ENCODE data around the gene OCA2. TPM values are rescaled to one million over a fixed set of nuclear protein-coding genes. Genes with fewer than 3 reads are reported as not detected.
"Not testable (repeated sequence)": the region's sequence is repeated elsewhere in the genome, so short reads cannot be mapped to it uniquely, and the experiment has no call there.

OCA2 gene
- total RNA-seq, 2 donors from 2014 or later, result 0.31 TPM; not detected in 1

DNA sequence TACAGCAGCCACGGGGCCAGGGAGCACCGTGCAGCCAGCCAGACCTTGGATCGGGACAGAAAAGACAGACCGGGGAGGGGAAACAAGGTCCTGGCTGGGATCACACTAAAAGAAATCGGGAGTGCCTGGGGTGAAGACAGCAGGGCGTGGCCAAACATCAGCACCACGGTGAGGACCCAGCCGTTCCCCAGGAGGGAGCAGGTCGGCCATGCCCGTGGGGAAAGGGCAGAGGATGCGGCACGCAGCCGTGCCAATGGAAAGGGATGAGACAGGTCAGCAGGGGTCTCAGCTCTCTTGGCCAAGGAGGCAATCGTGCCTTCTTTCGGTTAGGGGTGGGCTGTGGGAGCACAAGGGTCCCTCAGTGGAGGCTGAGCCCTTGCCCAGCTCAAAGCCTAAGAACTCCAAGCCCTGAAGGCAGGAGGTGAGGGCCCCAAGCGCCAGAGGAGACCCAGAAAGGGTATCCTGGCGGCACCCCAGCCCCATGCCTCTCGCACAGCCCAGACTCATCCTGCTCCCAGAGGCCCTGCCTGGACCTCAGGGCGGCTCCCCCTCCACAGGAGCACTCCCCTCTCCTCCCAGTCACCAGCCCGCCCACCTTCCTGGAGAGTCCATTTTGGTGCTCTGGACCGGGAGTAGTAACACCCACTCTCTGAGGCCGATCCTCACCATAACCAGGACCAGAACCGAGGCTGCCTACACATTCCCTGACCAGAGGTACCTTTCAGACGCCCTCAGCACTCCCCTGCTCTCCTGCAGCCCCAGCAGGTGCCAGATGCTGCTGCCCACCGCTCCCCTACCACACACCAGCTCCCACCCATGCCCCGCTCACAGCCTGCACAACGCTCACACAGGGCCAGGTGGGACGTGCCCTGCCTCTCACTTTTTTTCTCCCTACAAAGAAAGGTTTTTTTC is 23.2 kb upstream of the OCA2 start:
- Histone ChIP-seq H3K4me3 (no peak overlapping the region), H3K27me3 (no peaks in the 10 kb centered on the region), H3K27ac (no peak overlapping the region), H3K36me3 (peaks cover 56% of the 10 kb centered on the region), H3K9me3 (no peaks in the 10 kb centered on the region), H3K4me1 (no peaks in the 10 kb centered on the region)
- DNase-seq (ENCODE audit: low spot score), result no peak
- TF ChIP-seq CTCF (IDR thresholded peaks at IDR 0.05), result no peak

GRCh38 chr15:28121577-28121976 is 22.5 kb upstream of the OCA2 start:
- H3K4me1 ChIP-seq; H3K27me3 ChIP-seq; H3K9me3 ChIP-seq; H3K4me3 ChIP-seq; DNase-seq (ENCODE audit: low spot score); H3K27ac ChIP-seq: not testable (repeated sequence)
- H3K36me3 ChIP-seq, result peaks cover 58% of the 10 kb centered on the region

DNA sequence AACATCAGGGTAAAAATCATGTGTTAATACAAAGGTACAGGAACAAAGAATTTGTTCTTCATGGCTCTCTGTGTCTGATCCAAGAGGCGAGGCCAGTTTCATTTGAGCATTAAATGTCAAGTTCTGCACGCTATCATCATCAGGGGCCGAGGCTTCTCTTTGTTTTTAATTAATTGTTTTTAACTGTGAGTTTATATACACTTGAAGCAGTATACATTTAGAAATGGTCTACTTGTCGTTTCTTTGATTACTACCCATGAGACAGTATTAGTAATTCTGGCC is 21.2 kb upstream of the OCA2 start:
- Histone ChIP-seq H3K4me3 (no peak overlapping the region), H3K27ac (no peak overlapping the region), H3K36me3 (peaks cover 71% of the 10 kb centered on the region), H3K4me1 (no peaks in the 10 kb centered on the region), H3K9me3 (no peaks in the 10 kb centered on the region), H3K27me3 (no peaks in the 10 kb centered on the region)
- no peak for DNase-seq (ENCODE audit: low spot score)
- no peak for TF ChIP-seq CTCF (IDR thresholded peaks at IDR 0.05)

DNA sequence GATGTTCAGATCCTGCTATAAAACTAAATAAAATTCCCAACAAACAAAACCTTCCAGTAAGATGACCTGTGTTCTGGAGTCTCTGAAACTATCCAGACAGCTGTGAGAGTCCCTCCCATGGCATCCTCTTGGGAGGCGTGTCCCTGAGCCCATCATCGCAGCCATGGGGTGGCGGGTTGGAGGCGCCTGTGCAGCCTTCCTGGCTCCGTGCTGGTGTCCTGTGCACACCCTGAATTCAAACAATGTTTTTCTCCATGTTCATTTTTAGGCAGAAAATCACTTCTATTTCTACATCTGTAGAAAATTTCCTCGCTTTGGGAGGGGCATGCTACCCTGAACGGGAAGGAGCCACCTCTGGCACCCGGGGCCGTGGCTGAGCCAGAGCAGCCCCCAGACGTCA is 19.4 kb upstream of the OCA2 start:
- peaks cover 82% of the 10 kb centered on the region for H3K36me3 ChIP-seq
- no peaks in the 10 kb centered on the region for H3K4me1 ChIP-seq
- no peak overlapping the region for H3K4me3 ChIP-seq
- H3K27me3 ChIP-seq, result no peaks in the 10 kb centered on the region
- no peaks in the 10 kb centered on the region for H3K9me3 ChIP-seq
- H3K27ac ChIP-seq, result no peak overlapping the region
- DNase-seq (ENCODE audit: low spot score), result no peak
- no peak for TF ChIP-seq CTCF (IDR thresholded peaks at IDR 0.05)

DNA sequence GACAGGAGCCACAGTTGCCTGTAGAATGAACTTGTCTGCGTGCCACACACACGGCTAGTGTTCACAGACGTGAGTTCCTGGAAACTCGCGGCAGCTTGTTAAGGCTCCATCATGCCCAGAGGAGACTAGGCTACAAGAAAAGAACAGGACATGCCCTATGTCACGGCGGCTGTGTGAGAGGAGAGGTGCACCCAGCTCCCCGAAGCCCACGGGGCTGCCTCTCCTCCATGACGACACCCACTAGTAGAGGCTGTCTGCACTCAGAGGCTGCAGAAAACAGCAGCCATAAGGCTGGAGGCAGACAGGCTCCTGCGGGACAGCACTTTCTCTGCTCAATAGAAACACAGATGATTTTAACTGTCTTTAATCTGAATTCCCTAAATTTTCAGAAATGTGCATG is 19.0 kb upstream of the OCA2 start:
- no peaks in the 10 kb centered on the region for H3K9me3 ChIP-seq
- no peak overlapping the region for H3K4me3 ChIP-seq
- no peak for TF ChIP-seq CTCF (IDR thresholded peaks at IDR 0.05)
- no peak for DNase-seq (ENCODE audit: low spot score)
- peaks cover 86% of the 10 kb centered on the region for H3K36me3 ChIP-seq
- no peak overlapping the region for H3K27ac ChIP-seq
- H3K4me1 ChIP-seq, result no peaks in the 10 kb centered on the region
- H3K27me3 ChIP-seq, result no peaks in the 10 kb centered on the region

DNA sequence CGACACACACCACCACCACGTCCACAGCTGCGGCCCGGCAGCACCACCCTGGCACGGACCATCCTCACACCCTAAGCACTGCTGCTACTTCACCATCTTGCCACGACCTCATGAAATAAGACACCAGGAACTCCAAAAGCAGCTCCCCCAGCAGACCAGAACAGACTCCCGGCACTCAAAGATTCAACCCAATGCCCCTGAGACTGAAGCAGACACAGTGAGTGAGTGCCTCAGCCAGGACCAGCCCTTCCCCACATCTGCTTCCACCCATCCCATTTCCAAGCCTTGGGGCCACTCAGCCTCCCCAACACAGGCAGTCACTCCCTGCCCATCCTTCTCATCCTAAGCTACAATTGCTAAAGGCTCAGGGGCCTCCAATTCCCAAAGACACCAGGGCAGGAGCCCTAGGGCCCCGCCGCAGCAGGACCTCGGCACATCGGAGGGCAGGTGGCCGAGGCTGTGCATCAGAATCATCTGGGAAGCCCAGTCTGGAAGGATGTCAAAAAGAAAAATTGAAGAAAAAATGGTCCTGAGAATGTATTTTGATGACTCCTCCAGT is 18.4 kb upstream of the OCA2 start:
- no peak for DNase-seq (ENCODE audit: low spot score)
- Histone ChIP-seq H3K36me3 (peaks cover 89% of the 10 kb centered on the region), H3K9me3 (no peaks in the 10 kb centered on the region), H3K4me1 (no peaks in the 10 kb centered on the region), H3K4me3 (no peak overlapping the region), H3K27me3 (no peaks in the 10 kb centered on the region), H3K27ac (no peak overlapping the region)
- no peak for TF ChIP-seq CTCF (IDR thresholded peaks at IDR 0.05)

Data from right atrium auricular region (tissue), 2 donors.